ENCODE measurements around the gene NID1. TPM values are rescaled to one million over a fixed set of nuclear protein-coding genes. Genes with fewer than 3 reads are reported as not detected.

NID1 gene
- total RNA-seq, 1 experiment from 2014 or later = 48.5 TPM

DNA sequence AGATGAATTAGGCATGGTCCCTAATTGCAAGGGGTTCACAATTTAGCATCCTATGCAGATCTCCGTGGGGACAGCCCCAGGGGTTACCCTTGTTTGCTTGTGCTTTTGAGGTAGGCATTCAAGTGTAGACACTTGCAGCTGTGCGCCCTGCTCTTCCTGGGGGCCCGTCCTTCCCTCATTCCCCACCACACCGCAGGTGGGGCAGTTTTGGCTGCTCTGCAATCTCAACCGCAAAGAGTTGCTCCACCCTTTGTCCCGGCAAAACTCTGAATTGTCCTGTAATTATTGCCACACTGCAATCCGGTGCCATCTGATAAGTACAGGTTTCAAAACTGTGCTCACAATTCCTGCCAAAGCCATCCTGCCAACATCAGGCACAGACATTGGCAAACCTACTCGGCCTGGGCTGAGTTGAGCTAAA, 132.8 kb downstream of the NID1 start:
- peaks cover 3% of the 10 kb centered on the region; the same call in 1 of the 2 replicates for H3K4me1 ChIP-seq
- no peak for DNase-seq
- TF ChIP-seq, protein P1, sequence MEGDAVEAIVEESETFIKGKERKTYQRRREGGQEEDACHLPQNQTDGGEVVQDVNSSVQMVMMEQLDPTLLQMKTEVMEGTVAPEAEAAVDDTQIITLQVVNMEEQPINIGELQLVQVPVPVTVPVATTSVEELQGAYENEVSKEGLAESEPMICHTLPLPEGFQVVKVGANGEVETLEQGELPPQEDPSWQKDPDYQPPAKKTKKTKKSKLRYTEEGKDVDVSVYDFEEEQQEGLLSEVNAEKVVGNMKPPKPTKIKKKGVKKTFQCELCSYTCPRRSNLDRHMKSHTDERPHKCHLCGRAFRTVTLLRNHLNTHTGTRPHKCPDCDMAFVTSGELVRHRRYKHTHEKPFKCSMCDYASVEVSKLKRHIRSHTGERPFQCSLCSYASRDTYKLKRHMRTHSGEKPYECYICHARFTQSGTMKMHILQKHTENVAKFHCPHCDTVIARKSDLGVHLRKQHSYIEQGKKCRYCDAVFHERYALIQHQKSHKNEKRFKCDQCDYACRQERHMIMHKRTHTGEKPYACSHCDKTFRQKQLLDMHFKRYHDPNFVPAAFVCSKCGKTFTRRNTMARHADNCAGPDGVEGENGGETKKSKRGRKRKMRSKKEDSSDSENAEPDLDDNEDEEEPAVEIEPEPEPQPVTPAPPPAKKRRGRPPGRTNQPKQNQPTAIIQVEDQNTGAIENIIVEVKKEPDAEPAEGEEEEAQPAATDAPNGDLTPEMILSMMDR (IDR thresholded peaks at IDR 0.05; ENCODE audit: insufficient read depth in 1 of 2, low read depth in 1 of 2, low read length in 1 of 2, severe bottlenecking in 1 of 2, unreplicated experiment in 1 of 2) = no peak
- ChIA-PET CTCF (no interaction called here), POLR2A (no interaction called here)
- no peak overlapping the region for H3K4me3 Mint-ChIP-seq (ENCODE audit: unreplicated experiment)
- no peaks in the 10 kb centered on the region for H3K9me3 ChIP-seq
- H3K36me3 Mint-ChIP-seq (ENCODE audit: insufficient read depth, unreplicated experiment) = no peaks in the 10 kb centered on the region
- H3K4me1 Mint-ChIP-seq (ENCODE audit: low read depth, unreplicated experiment) = peaks cover 15% of the 10 kb centered on the region
- BruUV-seq (replicated peaks) = no TSS peak
- no peaks in the 10 kb centered on the region for H3K36me3 ChIP-seq (ENCODE audit: control insufficient read depth, insufficient read depth, low read length)
- no peaks in the 10 kb centered on the region for H3K27me3 ChIP-seq (replicated peaks; ENCODE audit: control insufficient read depth, insufficient read depth, low read length)
- H3K9me3 Mint-ChIP-seq (ENCODE audit: unreplicated experiment) = no peaks in the 10 kb centered on the region
- intact Hi-C loops (cut with micrococcal nuclease; ENCODE audit: unreplicated experiment) = no loop called here
- no peaks in the 10 kb centered on the region for H3K27me3 Mint-ChIP-seq (ENCODE audit: insufficient read depth, unreplicated experiment)
- no peak overlapping the region for H3K27ac Mint-ChIP-seq (ENCODE audit: unreplicated experiment)
- no peak overlapping the region for H3K4me3 ChIP-seq (ENCODE audit: low read depth, low read length)

DNA sequence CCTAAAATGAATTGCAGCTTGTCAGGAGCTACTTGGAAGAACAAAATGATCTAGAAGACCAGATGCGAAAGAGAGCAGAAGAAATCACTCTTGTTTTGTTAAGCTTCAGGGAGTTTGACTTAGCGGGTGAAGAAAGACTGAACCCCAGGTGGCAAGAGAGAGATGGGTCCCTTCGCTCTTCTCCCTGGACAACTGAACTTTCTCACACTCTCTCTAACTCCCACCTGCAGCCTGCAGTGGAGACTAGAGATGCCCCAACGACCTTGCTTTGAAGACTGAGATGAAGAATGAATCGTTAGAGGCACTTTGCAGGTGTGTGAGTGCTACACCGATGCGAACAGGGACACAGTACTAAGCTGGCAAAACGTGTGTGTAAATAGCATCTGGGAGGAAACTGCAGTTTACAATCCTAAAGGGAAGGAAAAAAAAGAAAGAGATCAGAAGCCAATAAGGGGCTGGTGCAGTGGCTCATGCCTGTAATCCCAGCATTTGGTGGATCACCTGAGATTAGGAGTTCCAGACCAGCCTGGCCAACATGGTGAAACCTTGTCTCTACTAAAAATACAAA, 133.6 kb downstream of the NID1 start:
- BruUV-seq (replicated peaks) = no TSS peak
- no peaks in the 10 kb centered on the region for H3K36me3 Mint-ChIP-seq (ENCODE audit: insufficient read depth, unreplicated experiment)
- peaks cover 15% of the 10 kb centered on the region for H3K4me1 Mint-ChIP-seq (ENCODE audit: low read depth, unreplicated experiment)
- CTCF ChIA-PET = no interaction called here
- no peak overlapping the region for H3K4me3 Mint-ChIP-seq (ENCODE audit: unreplicated experiment)
- Histone ChIP-seq H3K4me1 (peaks cover 3% of the 10 kb centered on the region; the same call in 1 of the 2 replicates), H3K4me3 (ENCODE audit: low read depth, low read length) (no peak overlapping the region), H3K36me3 (ENCODE audit: control insufficient read depth, insufficient read depth, low read length) (no peaks in the 10 kb centered on the region), H3K27me3 (replicated peaks; ENCODE audit: control insufficient read depth, insufficient read depth, low read length) (no peaks in the 10 kb centered on the region), H3K9me3 (no peaks in the 10 kb centered on the region)
- H3K9me3 Mint-ChIP-seq (ENCODE audit: unreplicated experiment) = no peaks in the 10 kb centered on the region
- TF ChIP-seq, protein P1 (IDR thresholded peaks at IDR 0.05; ENCODE audit: insufficient read depth in 1 of 2, low read depth in 1 of 2, low read length in 1 of 2, severe bottlenecking in 1 of 2, unreplicated experiment in 1 of 2) = no peak
- no peak for DNase-seq
- POLR2A ChIA-PET = no interaction called here
- no peaks in the 10 kb centered on the region for H3K27me3 Mint-ChIP-seq (ENCODE audit: insufficient read depth, unreplicated experiment)
- intact Hi-C loops (cut with micrococcal nuclease; ENCODE audit: unreplicated experiment) = no loop called here
- no peak overlapping the region for H3K27ac Mint-ChIP-seq (ENCODE audit: unreplicated experiment)

DNA sequence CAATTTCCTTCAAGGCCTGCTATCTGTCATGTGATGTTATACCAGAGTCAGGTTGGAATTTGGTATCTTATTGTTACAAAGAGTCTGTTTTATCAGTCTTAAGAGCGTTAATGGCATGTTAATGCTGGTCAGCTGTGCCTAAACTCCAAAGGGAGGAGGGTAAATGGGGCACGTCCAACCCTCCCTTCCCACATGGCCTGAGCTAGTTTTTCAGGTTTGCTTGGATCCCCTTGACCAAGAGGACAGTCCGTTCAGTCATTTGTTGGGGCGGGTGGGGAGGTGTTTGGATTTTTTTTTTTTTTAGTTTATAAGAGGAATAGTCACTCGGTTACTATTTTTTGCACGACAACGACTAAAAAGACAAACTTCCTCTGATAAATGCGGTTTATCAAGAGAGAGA, 134.3 kb downstream of the NID1 start:
- H3K4me3 Mint-ChIP-seq (ENCODE audit: unreplicated experiment) = no peak overlapping the region
- POLR2A ChIA-PET = no interaction called here
- no peaks in the 10 kb centered on the region for H3K9me3 Mint-ChIP-seq (ENCODE audit: unreplicated experiment)

More for the DNA sequence above, 134.3 kb downstream of the NID1 start:
- Mint-ChIP-seq H3K27me3 (ENCODE audit: insufficient read depth, unreplicated experiment) (no peaks in the 10 kb centered on the region), H3K27ac (ENCODE audit: unreplicated experiment) (no peak overlapping the region), H3K4me1 (ENCODE audit: low read depth, unreplicated experiment) (peaks cover 15% of the 10 kb centered on the region), H3K36me3 (ENCODE audit: insufficient read depth, unreplicated experiment) (no peaks in the 10 kb centered on the region)
- no peak for DNase-seq
- TF ChIP-seq, protein P1 (IDR thresholded peaks at IDR 0.05; ENCODE audit: insufficient read depth in 1 of 2, low read depth in 1 of 2, low read length in 1 of 2, severe bottlenecking in 1 of 2, unreplicated experiment in 1 of 2) = no peak
- Histone ChIP-seq H3K9me3 (no peaks in the 10 kb centered on the region), H3K4me1 (peaks cover 3% of the 10 kb centered on the region; the same call in 1 of the 2 replicates), H3K27me3 (replicated peaks; ENCODE audit: control insufficient read depth, insufficient read depth, low read length) (no peaks in the 10 kb centered on the region), H3K36me3 (ENCODE audit: control insufficient read depth, insufficient read depth, low read length) (no peaks in the 10 kb centered on the region), H3K4me3 (ENCODE audit: low read depth, low read length) (no peak overlapping the region)
- intact Hi-C loops (cut with micrococcal nuclease; ENCODE audit: unreplicated experiment) = no loop called here
- no TSS peak for BruUV-seq (replicated peaks)
- CTCF ChIA-PET = no interaction called here

All from Caco-2 (cell line).